ENCODE measurements around the gene SEC22C. TPM values are rescaled to one million over a fixed set of nuclear protein-coding genes. Genes with fewer than 3 reads are reported as not detected.
"Not testable (repeated sequence)": the region's sequence is repeated elsewhere in the genome, so short reads cannot be mapped to it uniquely, and the experiment has no call there.

The SEC22C gene
- polyA plus RNA-seq (ENCODE audit: insufficient read length in 4 of 4): 10 to 100 TPM; 40.7 to 46.7 (median 43.0) TPM

- peak in 3 of 4 donors; percentile 82 to 88 (median 88) for DNase-seq (ENCODE audit: low read depth in 4 of 4, low spot score in 2 of 4)
These were observed at the start of gene SEC22C for GRCh38 chr3:42581709-42582473. TSS of gene SEC22C (minus strand) at chr3:42581967. CDS start at chr3:42569046, 12,921 bp downstream.

- no peak for DNase-seq (ENCODE audit: low read depth in 4 of 4, low spot score in 2 of 4)
These were observed 31.7 kb upstream of the SEC22C start for GRCh38 chr3:42613462-42613861.

- no peak for DNase-seq (ENCODE audit: low read depth in 4 of 4, low spot score in 2 of 4)
These were observed 31.2 kb upstream of the SEC22C start for GRCh38 chr3:42612928-42613327.

- no peak for DNase-seq (ENCODE audit: low read depth in 4 of 4, low spot score in 2 of 4)
These were observed 30.4 kb upstream of the SEC22C start for GRCh38 chr3:42612217-42612616.

- DNase-seq (ENCODE audit: low read depth in 4 of 4, low spot score in 2 of 4): no peak
These were observed 29.2 kb upstream of the SEC22C start for GRCh38 chr3:42610976-42611375.

- no peak for DNase-seq (ENCODE audit: low read depth in 4 of 4, low spot score in 2 of 4)
These were observed 26.8 kb upstream of the SEC22C start for GRCh38 chr3:42608581-42608980.

- no peak for DNase-seq (ENCODE audit: low read depth in 4 of 4, low spot score in 2 of 4)
These were observed 23.9 kb upstream of the SEC22C start for GRCh38 chr3:42605546-42606173.

- no peak for DNase-seq (ENCODE audit: low read depth in 4 of 4, low spot score in 2 of 4)
These were observed 21.2 kb upstream of the SEC22C start for GRCh38 chr3:42602961-42603360.

- no peak for DNase-seq (ENCODE audit: low read depth in 4 of 4, low spot score in 2 of 4)
These were observed 20.3 kb upstream of the SEC22C start for GRCh38 chr3:42601896-42602581.

GRCh38 chr3:42600958-42601675 is 19.4 kb upstream of the SEC22C start:
- peak in 1 of 4 donors; percentile 46 for DNase-seq (ENCODE audit: low read depth in 4 of 4, low spot score in 2 of 4)

GRCh38 chr3:42600111-42600957 is 18.6 kb upstream of the SEC22C start, which contains the start of gene NKTR:
TSS of gene NKTR (plus strand) at chr3:42600686. CDS start at chr3:42601007, 321 bp downstream.
- DNase-seq (ENCODE audit: low read depth in 4 of 4, low spot score in 2 of 4): peak; percentile 98 to 99 (median 99)

- DNase-seq (ENCODE audit: low read depth in 4 of 4, low spot score in 2 of 4): not testable (repeated sequence)
These were observed 15.3 kb upstream of the SEC22C start for GRCh38 chr3:42597098-42597497.

GRCh38 chr3:42595682-42596081 is 13.9 kb upstream of the SEC22C start:
- no peak for DNase-seq (ENCODE audit: low read depth in 4 of 4, low spot score in 2 of 4)

- no peak for DNase-seq (ENCODE audit: low read depth in 4 of 4, low spot score in 2 of 4)
These were observed 11.9 kb upstream of the SEC22C start for GRCh38 chr3:42593635-42594034.

- no peak for DNase-seq (ENCODE audit: low read depth in 4 of 4, low spot score in 2 of 4)
These were observed 10.0 kb upstream of the SEC22C start for GRCh38 chr3:42591811-42592210.

GRCh38 chr3:42590989-42591756 is 9.4 kb upstream of the SEC22C start:
- no peak for DNase-seq (ENCODE audit: low read depth in 4 of 4, low spot score in 2 of 4)

- no peak for DNase-seq (ENCODE audit: low read depth in 4 of 4, low spot score in 2 of 4)
These were observed 7.8 kb upstream of the SEC22C start for GRCh38 chr3:42589382-42590109.

GRCh38 chr3:42588625-42589024 is 6.9 kb upstream of the SEC22C start:
- no peak for DNase-seq (ENCODE audit: low read depth in 4 of 4, low spot score in 2 of 4)
